A673 (cell line): ENCODE measurements around the gene SLIT3. TPM values are rescaled to one million over a fixed set of nuclear protein-coding genes. Genes with fewer than 3 reads are reported as not detected.

Source experiments
- BruUV-seq: library from RNA; stranded (reverse); fragments of 400-500 nt; replicated peaks from 2 replicates; lab custom pipeline; 2021; lab: Mats Ljungman, UMichigan
- CTCF ChIA-PET: fragments of 300-600 bp; sonication (Branson Sonifier 250); formaldehyde crosslinking; loops from one replicate; lab custom pipeline; 2022; ENCODE audit warnings: antibody characterized with exemption; lab: Charles Lee
- POLR2A ChIA-PET: fragments of 300-600 bp; sonication (Branson Sonifier 250); formaldehyde crosslinking; loops from one replicate; lab custom pipeline; 2022; ENCODE audit warnings: antibody characterized with exemption; ENCODE audit not compliant: low non-redundant PET; lab: Charles Lee
- DNase-seq: peaks from one replicate; pipeline ENCODE4 v3.0.0-alpha.2; 2015; ENCODE audit warnings: low spot score
- H3K27ac ChIP-seq: fragments of 200-600 bp; sonication (generic); 2 replicates; pipeline ENCODE4 v1.5.1; 2016; ENCODE audit warnings: mixed run types, low read depth, mild to moderate bottlenecking, mixed read lengths, antibody characterized with exemption, low read length; ENCODE audit not compliant: poor library complexity, severe bottlenecking
- H3K27me3 ChIP-seq: fragments of 200-600 bp; sonication (generic); replicated peaks from 2 replicates; pipeline ENCODE4 v1.6.1; 2017; ENCODE audit warnings: mixed run types, low read depth, mild to moderate bottlenecking, mixed read lengths, antibody characterized with exemption, low read length; ENCODE audit not compliant: insufficient read depth, poor library complexity
- H3K36me3 ChIP-seq: fragments of 200-600 bp; sonication (generic); 2 replicates; pipeline ENCODE4 v1.6.1; 2016; ENCODE audit warnings: mixed run types, mild to moderate bottlenecking, mixed read lengths, antibody characterized with exemption, low read length; ENCODE audit not compliant: insufficient read depth, poor library complexity, severe bottlenecking
- H3K4me1 ChIP-seq: fragments of 200-600 bp; sonication (generic); 2 replicates; pipeline ENCODE4 v1.6.1; 2017; ENCODE audit warnings: mixed run types, mild to moderate bottlenecking, mixed read lengths, antibody characterized with exemption, low read length; ENCODE audit not compliant: insufficient read depth, poor library complexity, severe bottlenecking
- H3K4me3 ChIP-seq: fragments of 200-600 bp; sonication (generic); 2 replicates; pipeline ENCODE4 v1.5.1; 2016; ENCODE audit warnings: low read depth, mixed run types, mild to moderate bottlenecking, mixed read lengths, low read length; ENCODE audit not compliant: poor library complexity, severe bottlenecking
- H3K9me3 ChIP-seq: fragments of 200-600 bp; sonication (generic); 2 replicates; pipeline ENCODE4 v1.6.1; 2016; ENCODE audit warnings: mixed run types, low read depth, mild to moderate bottlenecking, mixed read lengths, antibody characterized with exemption, low read length; ENCODE audit not compliant: poor library complexity, severe bottlenecking
- EZH2 ChIP-seq: fragments of 200-600 bp; sonication (generic); IDR thresholded peaks from 2 replicates; pipeline ENCODE4 v1.6.1; 2017; ENCODE audit warnings: borderline replicate concordance, low read depth, mild to moderate bottlenecking, mixed read lengths, antibody characterized with exemption, low read length; ENCODE audit not compliant: poor library complexity, severe bottlenecking
- intact Hi-C: fragments of 100-400 bp; cut with micrococcal nuclease; formaldehyde crosslinking; loops from one replicate; pipeline ENCODE4 v1.10.0; 2022; ENCODE audit not compliant: unreplicated experiment
- total RNA-seq: library from RNA; stranded (reverse); gene quantifications from 2 replicates; pipeline ENCODE4 v1.2.3, GENCODE V29; 2021
- TF ChIP-seq, protein P1 (sequence below): fragments of 300-800, 200-600 bp; sonication (generic); conservative IDR thresholded peaks from 2 replicates; pipeline ENCODE4 v1.5.1; 2017; ENCODE audit warnings: low read depth, mild to moderate bottlenecking, antibody characterized with exemption, low read length, moderate library complexity, mixed read lengths

The SLIT3 gene
- total RNA-seq, 1 experiment from 2014 or later = not detected

DNA sequence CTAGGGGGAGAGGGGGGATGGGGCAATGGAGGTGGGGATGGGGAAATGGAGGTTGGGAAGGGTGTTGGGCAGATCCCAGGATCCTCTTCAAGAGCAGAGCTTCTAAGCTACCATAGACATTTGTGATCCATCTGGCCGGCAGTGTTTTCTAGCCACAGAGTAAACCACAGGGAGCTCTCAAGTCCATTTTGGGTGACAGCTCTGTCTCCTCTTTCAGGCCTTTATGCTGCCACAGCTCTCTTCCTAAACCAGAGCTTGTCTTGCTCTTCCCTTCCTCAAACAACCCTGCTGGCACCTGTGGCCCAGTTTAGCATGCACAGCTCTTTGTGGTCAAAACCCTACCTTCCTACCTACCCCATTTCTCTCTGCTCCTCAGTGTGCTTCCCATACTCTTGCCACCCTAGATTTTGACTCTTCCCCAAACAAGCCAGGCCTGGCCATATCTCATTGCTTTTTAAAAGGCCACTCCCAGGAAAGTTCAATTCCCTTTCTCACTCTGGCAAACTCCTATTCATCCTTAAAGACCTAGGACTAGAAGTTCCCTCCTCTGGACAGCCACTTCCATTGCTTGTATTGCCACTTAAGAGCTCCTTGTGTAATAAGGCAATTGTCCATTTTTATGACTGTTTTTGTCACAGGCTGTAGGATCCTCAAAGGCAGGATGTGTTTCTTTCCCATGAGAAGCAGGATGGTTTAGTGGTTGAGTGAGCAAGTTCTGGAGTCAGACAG lies 637.5 kb downstream of the SLIT3 start:
- CTCF ChIA-PET = no interaction called here
- BruUV-seq = no TSS peak
- H3K4me3 ChIP-seq = no peak overlapping the region
- H3K27me3 ChIP-seq = no peaks in the 10 kb centered on the region
- H3K27ac ChIP-seq = no peak overlapping the region
- intact Hi-C loops = no loop called here
- DNase-seq = no peak
- H3K36me3 ChIP-seq = no peaks in the 10 kb centered on the region
- TF ChIP-seq, protein P1, sequence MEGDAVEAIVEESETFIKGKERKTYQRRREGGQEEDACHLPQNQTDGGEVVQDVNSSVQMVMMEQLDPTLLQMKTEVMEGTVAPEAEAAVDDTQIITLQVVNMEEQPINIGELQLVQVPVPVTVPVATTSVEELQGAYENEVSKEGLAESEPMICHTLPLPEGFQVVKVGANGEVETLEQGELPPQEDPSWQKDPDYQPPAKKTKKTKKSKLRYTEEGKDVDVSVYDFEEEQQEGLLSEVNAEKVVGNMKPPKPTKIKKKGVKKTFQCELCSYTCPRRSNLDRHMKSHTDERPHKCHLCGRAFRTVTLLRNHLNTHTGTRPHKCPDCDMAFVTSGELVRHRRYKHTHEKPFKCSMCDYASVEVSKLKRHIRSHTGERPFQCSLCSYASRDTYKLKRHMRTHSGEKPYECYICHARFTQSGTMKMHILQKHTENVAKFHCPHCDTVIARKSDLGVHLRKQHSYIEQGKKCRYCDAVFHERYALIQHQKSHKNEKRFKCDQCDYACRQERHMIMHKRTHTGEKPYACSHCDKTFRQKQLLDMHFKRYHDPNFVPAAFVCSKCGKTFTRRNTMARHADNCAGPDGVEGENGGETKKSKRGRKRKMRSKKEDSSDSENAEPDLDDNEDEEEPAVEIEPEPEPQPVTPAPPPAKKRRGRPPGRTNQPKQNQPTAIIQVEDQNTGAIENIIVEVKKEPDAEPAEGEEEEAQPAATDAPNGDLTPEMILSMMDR = no peak
- TF ChIP-seq EZH2 = no peak
- no peaks in the 10 kb centered on the region for H3K4me1 ChIP-seq
- POLR2A ChIA-PET = no interaction called here
- H3K9me3 ChIP-seq = no peaks in the 10 kb centered on the region

DNA sequence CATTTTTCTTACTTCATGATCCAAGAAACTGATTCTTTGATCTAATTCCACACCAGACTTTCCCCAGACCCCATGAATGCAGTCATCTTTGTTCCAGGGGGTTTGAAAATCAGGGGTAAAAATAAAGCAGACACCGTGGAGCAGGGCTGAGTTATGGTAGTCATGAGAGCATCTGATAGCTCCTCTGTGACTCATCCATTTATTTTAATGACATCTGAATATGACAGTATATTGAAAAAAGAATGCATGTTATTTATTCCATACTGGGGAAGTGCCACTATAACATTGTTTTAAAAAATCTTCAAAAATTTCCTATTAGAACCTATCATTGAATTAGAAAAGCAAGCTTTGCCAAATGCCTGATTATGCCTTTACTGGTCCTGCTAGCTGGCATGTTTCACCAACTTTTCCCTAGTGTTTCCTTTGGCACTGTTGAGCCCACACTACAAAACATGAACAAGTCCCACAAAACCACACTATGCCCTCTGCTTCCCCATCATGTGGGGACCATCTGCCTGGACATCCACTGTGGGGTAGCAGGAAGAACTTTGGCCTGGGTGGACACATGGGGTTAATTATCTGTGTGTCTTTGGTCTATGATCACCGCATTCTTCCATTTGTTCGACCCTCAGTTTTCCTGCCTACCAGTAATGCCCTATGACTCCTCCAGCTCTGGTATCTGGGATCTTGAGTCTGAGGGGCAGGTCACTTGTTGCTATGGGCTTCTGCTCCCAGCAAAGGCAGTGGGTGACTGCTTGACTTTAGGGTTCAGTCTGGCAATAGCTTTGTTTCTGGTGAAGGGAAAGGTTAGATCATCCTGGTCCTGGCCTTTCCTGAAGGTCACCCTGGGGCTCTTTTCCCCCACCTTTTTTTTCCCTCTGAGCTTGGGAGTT lies 639.1 kb downstream of the SLIT3 start:
- Histone ChIP-seq H3K27ac (no peak overlapping the region), H3K36me3 (no peaks in the 10 kb centered on the region), H3K4me1 (no peaks in the 10 kb centered on the region), H3K27me3 (no peaks in the 10 kb centered on the region), H3K9me3 (no peaks in the 10 kb centered on the region), H3K4me3 (no peak overlapping the region)
- TF ChIP-seq, protein P1 = no peak
- TF ChIP-seq EZH2 = no peak
- DNase-seq = no peak
- intact Hi-C loops = no loop called here
- no TSS peak for BruUV-seq
- POLR2A ChIA-PET = no interaction called here
- CTCF ChIA-PET = no interaction called here

DNA sequence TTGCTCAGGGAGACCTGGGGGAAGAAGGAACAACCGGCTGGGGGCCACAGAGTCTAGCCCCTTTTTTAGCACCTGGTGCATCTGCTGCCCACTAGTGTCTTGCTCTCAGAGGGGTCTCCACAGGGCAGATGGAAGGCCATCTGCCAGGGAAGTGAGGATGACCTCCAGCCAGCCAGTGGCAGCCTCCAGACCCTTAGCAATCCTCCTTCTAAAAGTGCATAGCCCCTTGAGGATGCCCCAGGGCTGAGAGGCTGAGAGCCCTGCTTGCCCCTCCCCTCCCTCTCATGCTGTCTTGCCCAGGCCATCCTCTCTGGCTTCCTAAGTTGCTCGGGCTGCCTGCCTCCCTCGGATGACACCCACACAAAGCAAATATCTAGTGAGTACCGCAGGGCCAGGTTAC lies 640.2 kb downstream of the SLIT3 start:
- H3K27me3 ChIP-seq = no peaks in the 10 kb centered on the region
- peaks cover 5% of the 10 kb centered on the region for H3K4me1 ChIP-seq
- CTCF ChIA-PET = no interaction called here
- BruUV-seq = no TSS peak
- DNase-seq = no peak
- H3K36me3 ChIP-seq = no peaks in the 10 kb centered on the region
- TF ChIP-seq EZH2 = no peak
- TF ChIP-seq, protein P1 = no peak
- no peak overlapping the region for H3K27ac ChIP-seq
- POLR2A ChIA-PET = no interaction called here
- H3K9me3 ChIP-seq = no peaks in the 10 kb centered on the region
- H3K4me3 ChIP-seq = no peak overlapping the region
- intact Hi-C loops = no loop called here
